Skeletal muscle satellite cell (primary cell): Measurements from ENCODE around the gene RBM15. TPM values are rescaled to one million over a fixed set of nuclear protein-coding genes. Genes with fewer than 3 reads are reported as not detected.

Experiments
- H3K27me3 ChIP-seq: 2 replicates; pipeline ENCODE4 v1.7.0; 2013; ENCODE audit warnings: low read length; ENCODE audit not compliant: control insufficient read depth, insufficient read depth
- H3K36me3 ChIP-seq: 2 replicates; pipeline ENCODE4 v1.7.0; 2013; ENCODE audit warnings: mild to moderate bottlenecking, control low read depth, low read length; ENCODE audit not compliant: insufficient read depth
- H3K4me1 ChIP-seq: 2 replicates; pipeline ENCODE4 v1.7.0; 2013; ENCODE audit warnings: low read length; ENCODE audit not compliant: control insufficient read depth, insufficient read depth
- H3K4me2 ChIP-seq: 2 replicates; pipeline ENCODE4 v1.7.0; 2013; ENCODE audit warnings: mild to moderate bottlenecking, low read length
- H3K4me3 ChIP-seq: 2 replicates; pipeline ENCODE4 v1.7.0; 2013; ENCODE audit warnings: low read length
- H3K9ac ChIP-seq: 2 replicates; pipeline ENCODE4 v1.7.0; 2013; ENCODE audit warnings: mild to moderate bottlenecking, low read depth, low read length, moderate library complexity
- H3K9me3 ChIP-seq: replicated peaks from 2 replicates; pipeline ENCODE4 v1.7.0; 2013; ENCODE audit warnings: mild to moderate bottlenecking, control low read depth, low read length
- total RNA-seq: library from RNA; depleted of rRNA; stranded (reverse); fragments of >200 nt; gene quantifications from 2 replicates; pipeline ENCODE4 v1.2.3, GENCODE V29; 2012; rRNA removed

The RBM15 gene
- total RNA-seq = 33.0 and 33.5 TPM in 2 replicates

- H3K9ac ChIP-seq = peak within 1 kb of the TSS; percentile 94
- peaks cover 29% of the 10 kb centered on the region for H3K36me3 ChIP-seq
- peaks cover 41% of the 10 kb centered on the region for H3K4me1 ChIP-seq
- no peaks in the 10 kb centered on the region for H3K9me3 ChIP-seq
- H3K27me3 ChIP-seq = no peaks in the 10 kb centered on the region
- H3K4me3 ChIP-seq = peak within 1 kb of the TSS; percentile 92
- peak within 1 kb of the TSS; percentile 95 for H3K4me2 ChIP-seq
Observed at GRCh38 chr1:110338886-110339406, at the start of gene RBM15. RBM15 (plus strand) TSS chr1:110339377; CDS start chr1:110339406, 29 bp downstream.

- no peak overlapping the region for H3K9ac ChIP-seq
- no peaks in the 10 kb centered on the region for H3K36me3 ChIP-seq
- H3K4me1 ChIP-seq = peaks cover 12% of the 10 kb centered on the region
- H3K4me2 ChIP-seq = no peak overlapping the region
- peaks cover 15% of the 10 kb centered on the region for H3K27me3 ChIP-seq
- no peaks in the 10 kb centered on the region for H3K9me3 ChIP-seq
- no peak overlapping the region for H3K4me3 ChIP-seq
Observed at GRCh38 chr1:110291241-110292030, 47.7 kb upstream of the RBM15 start.

- Histone ChIP-seq H3K4me2 (no peak overlapping the region), H3K9ac (no peak overlapping the region), H3K4me3 (no peak overlapping the region), H3K4me1 (peaks cover 12% of the 10 kb centered on the region), H3K27me3 (peaks cover 18% of the 10 kb centered on the region), H3K9me3 (no peaks in the 10 kb centered on the region), H3K36me3 (no peaks in the 10 kb centered on the region)
Observed at GRCh38 chr1:110292031-110292741, 47.0 kb upstream of the RBM15 start.

- H3K9me3 ChIP-seq = no peaks in the 10 kb centered on the region
- H3K9ac ChIP-seq = no peak overlapping the region
- no peak overlapping the region for H3K4me2 ChIP-seq
- no peak overlapping the region for H3K4me3 ChIP-seq
- H3K36me3 ChIP-seq = no peaks in the 10 kb centered on the region
- H3K27me3 ChIP-seq = peaks cover 32% of the 10 kb centered on the region
- peaks cover 12% of the 10 kb centered on the region for H3K4me1 ChIP-seq
Observed at GRCh38 chr1:110293601-110294104, 45.5 kb upstream of the RBM15 start.

GRCh38 chr1:110294308-110294707 is 44.9 kb upstream of the RBM15 start:
- Histone ChIP-seq H3K4me1 (peaks cover 12% of the 10 kb centered on the region), H3K9ac (no peak overlapping the region), H3K4me2 (no peak overlapping the region), H3K36me3 (no peaks in the 10 kb centered on the region), H3K27me3 (peaks cover 38% of the 10 kb centered on the region), H3K9me3 (no peaks in the 10 kb centered on the region), H3K4me3 (no peak overlapping the region)

- Histone ChIP-seq H3K9ac (no peak overlapping the region), H3K9me3 (no peaks in the 10 kb centered on the region), H3K36me3 (no peaks in the 10 kb centered on the region), H3K4me1 (no peaks in the 10 kb centered on the region), H3K4me3 (no peak overlapping the region), H3K27me3 (peaks cover 41% of the 10 kb centered on the region), H3K4me2 (no peak overlapping the region)
Observed at GRCh38 chr1:110298991-110299390, 40.2 kb upstream of the RBM15 start.

GRCh38 chr1:110300412-110301085 is 38.6 kb upstream of the RBM15 start:
- Histone ChIP-seq H3K9me3 (no peaks in the 10 kb centered on the region), H3K27me3 (peaks cover 41% of the 10 kb centered on the region), H3K4me1 (no peaks in the 10 kb centered on the region), H3K36me3 (no peaks in the 10 kb centered on the region), H3K9ac (no peak overlapping the region), H3K4me2 (no peak overlapping the region), H3K4me3 (no peak overlapping the region)

GRCh38 chr1:110302836-110303235 is 36.3 kb upstream of the RBM15 start:
- Histone ChIP-seq H3K36me3 (no peaks in the 10 kb centered on the region), H3K4me1 (peaks cover 8% of the 10 kb centered on the region), H3K27me3 (peaks cover 31% of the 10 kb centered on the region), H3K9ac (no peak overlapping the region), H3K9me3 (no peaks in the 10 kb centered on the region), H3K4me2 (no peak overlapping the region), H3K4me3 (no peak overlapping the region)

- H3K9ac ChIP-seq = no peak overlapping the region
- H3K9me3 ChIP-seq = no peaks in the 10 kb centered on the region
- no peak overlapping the region for H3K4me2 ChIP-seq
- no peak overlapping the region for H3K4me3 ChIP-seq
- no peaks in the 10 kb centered on the region for H3K36me3 ChIP-seq
- H3K4me1 ChIP-seq = peaks cover 38% of the 10 kb centered on the region
- peaks cover 17% of the 10 kb centered on the region for H3K27me3 ChIP-seq
Observed at GRCh38 chr1:110305900-110306420, 33.2 kb upstream of the RBM15 start.

GRCh38 chr1:110307239-110307974 is 31.8 kb upstream of the RBM15 start:
- Histone ChIP-seq H3K4me1 (peaks cover 38% of the 10 kb centered on the region), H3K9ac (peak overlapping the region; percentile 11), H3K27me3 (peaks cover 8% of the 10 kb centered on the region), H3K9me3 (no peaks in the 10 kb centered on the region), H3K36me3 (no peaks in the 10 kb centered on the region), H3K4me3 (no peak overlapping the region), H3K4me2 (peak overlapping the region; percentile 44)
